Breast epithelium (tissue), 3 donors: ENCODE data around the gene ECEL1.

Experiments used
- CTCF ChIP-seq, 3 donors: fragments of 450-650 bp; IDR thresholded peaks; one replicate each; pipeline ENCODE4 v1.5.1; 2016 to 2017; ENCODE audit warnings: antibody characterized with exemption in 3 of 3, mild to moderate bottlenecking in 3 of 3, moderate library complexity in 3 of 3
- POLR2A ChIP-seq: fragments of 450-650 bp; IDR thresholded peaks from one replicate; pipeline ENCODE4 v1.6.1; 2016; ENCODE audit warnings: antibody characterized with exemption, mild to moderate bottlenecking, moderate library complexity
- POLR2AphosphoS5 ChIP-seq, 3 donors: sonication (generic); formaldehyde crosslinking; IDR thresholded peaks; one replicate each; pipeline ENCODE4 v1.6.1; 2017; ENCODE audit warnings: antibody characterized with exemption in 3 of 3

GRCh38 chr2:232457121-232458011 lies 30.3 kb downstream of the ECEL1 start:
- TF ChIP-seq POLR2A (no peak), CTCF (IDR thresholded peaks at IDR 0.05) (no peak), POLR2AphosphoS5 (IDR thresholded peaks at IDR 0.05) (no peak)
